Activated CD8-positive, alpha-beta memory T cell treated with anti-CD3 and anti-CD28 coated beads, Interleukin-2, amount 50 U/mL, for 48 hours (primary cell): ENCODE data around the gene SPATS2.

ENCODE experiments used
- DNase-seq: peaks from one replicate; pipeline ENCODE4 v3.0.0-alpha.2; 2020

SPATS2 gene

DNA sequence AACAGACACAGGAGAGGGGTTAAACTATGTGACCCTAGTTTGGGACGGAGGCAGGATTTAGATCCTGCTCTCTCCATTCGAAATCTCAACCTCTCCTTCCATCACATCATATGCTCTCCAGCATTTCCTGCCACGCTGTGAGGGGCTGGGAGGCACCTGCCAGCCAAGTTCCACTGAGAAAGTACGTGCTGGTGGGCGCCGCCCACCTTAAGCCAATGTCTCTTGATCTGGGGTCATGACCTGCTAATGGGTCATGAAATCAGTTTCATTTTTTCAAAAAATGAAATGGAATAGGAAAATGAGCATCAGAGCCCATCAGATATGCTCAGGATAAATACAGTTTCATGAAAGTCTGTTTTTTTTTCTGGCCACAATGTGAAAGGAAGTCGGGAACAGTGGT is 193.4 kb downstream of the SPATS2 start:
- no peak for DNase-seq

DNA sequence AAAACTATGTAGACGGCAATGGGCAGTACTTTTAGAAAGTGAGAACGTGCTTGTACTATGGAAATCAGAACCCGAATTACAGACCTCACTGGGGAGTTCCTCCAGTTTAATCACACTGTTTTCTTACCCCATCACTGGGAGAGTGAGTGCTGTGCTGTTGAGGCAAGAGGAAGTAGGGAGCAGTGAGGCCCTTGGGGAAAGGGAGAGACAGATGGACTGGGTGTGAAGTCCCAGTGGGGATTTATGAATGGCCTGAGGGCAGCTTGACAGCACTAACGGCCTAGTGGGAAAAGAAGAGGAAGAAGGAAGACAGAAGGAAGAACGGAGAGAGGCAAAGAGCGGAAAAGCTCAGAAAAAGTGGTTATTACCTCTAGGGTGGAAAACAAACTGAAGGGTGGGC is 195.0 kb downstream of the SPATS2 start:
- DNase-seq: no peak

DNA sequence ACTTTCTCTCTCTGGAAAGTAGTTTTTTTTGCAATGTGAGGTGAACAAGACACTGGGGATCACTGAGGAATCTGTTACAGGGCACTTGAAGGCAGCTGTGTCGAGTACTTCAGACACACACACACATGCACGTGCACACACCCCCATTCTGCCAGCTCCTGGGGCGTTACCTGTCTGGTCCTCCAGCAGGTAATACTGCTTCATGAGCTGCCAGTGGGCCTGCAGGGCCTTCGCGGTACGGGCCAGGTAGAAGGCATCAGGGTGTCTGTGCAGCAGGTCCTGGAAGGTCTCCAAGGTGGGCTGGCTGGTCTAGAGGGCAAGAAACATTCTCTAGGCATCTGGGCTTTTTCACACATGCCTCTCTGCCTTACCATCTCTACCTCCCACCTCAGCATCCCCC is 195.6 kb downstream of the SPATS2 start:
- DNase-seq: no peak

DNA sequence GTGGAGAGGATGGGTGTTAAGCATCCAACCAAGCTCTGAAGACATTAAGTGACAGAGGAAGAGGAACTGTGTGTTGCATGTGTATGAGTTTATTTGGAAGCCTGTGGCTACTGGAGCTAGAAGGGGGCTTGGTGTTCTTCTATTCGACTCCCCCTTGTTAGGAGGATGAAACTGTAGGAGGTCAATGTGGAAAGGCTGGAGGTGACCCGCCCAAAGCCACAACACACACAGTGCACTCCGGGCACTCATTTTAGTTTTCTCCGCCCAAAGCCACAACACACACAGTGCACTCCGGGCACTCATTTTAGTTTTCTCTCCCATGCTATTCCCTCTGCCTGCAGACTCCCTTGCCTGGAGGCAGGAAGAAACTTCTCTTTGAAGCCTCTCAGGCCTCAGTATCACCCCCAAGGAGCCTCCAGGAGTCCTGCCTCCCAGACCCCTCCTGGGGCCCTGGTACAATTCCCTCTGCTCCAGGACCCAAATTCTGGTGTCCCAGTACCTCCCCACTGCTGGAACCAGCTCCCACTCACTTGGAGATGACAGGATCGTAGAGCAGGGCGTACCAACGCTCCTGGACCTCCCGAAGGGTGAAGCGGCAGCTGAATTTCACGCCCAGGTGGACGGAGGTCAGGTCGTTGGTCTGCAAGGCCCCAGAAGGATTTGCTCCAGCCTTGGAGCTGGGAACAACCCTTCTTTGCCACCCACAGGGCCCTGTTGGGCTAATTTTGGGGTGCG is 196.9 kb downstream of the SPATS2 start:
- no peak for DNase-seq

DNA sequence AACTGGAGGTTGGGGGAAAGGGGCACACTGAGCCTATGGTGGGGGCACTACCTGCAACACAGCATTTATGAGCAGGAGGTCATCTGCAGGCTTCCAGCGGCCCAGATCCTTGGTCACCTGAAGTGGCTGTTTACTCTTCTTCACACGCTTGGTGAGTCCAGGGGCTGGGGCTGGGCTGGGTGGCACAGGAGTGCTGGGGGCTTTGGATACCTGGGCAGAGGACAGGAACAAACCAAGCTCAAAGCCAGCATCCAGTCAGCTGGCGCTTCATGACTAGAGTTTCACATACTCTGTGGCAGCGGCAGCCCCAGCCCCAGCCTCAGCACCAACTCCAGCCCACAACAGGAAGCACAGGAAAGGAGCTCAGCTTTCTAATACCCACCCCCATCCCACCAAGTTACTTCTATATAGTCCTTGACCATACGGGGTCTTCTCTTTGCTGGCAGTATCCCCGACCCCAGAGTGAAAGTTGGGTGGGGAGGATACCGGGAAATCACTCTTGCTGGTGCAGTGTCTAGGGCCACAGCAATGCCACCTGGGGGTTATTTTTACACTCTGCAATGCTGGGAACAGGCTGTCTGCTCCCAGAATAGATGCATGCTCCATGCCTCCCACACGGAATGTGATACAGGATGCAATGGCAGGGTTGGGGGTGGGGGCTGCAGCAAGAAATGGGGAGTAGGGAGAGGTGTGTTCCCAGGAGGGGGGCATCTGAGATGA is 197.6 kb downstream of the SPATS2 start:
- DNase-seq: no peak

DNA sequence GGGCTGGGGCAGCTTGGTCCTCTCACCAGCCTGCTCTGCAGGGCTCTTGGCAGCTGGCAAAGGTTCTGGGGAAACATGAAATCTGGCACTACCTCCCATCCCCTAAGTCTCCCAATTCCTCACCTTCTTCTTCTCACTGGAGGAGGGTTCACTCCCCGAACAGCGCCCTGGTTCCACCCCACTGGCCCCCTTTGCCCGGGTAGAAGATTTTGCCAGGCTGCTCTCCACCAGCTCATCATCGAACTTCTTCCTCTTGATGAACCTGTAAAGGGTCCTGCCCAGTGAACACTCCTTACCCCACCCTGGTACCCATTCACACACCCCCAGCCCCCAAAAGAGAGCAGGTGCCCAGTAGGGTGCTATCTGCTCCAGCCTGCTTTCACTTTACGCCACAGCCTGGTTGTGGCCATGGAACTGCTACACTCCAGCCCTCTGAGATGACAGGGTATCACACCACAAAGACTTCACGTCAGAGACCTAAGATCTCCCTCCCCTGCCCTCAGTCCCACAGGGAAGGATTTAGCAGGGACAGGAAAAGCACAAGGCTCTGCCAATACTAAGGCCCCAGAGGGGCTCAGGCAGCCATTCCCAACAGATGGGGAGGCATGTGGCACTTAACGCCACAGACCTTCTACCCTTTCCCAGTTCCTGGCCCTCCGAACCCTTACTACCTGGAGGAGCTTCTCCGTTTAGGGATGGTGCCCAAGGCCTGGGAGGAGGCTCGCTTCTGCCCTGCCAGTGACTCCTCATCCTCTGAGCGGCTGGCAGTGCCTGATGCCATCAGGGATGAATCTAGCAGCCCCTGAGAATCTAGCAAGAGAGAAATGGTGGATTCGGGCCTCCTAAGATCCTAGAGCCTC is 198.4 kb downstream of the SPATS2 start:
- DNase-seq: no peak

DNA sequence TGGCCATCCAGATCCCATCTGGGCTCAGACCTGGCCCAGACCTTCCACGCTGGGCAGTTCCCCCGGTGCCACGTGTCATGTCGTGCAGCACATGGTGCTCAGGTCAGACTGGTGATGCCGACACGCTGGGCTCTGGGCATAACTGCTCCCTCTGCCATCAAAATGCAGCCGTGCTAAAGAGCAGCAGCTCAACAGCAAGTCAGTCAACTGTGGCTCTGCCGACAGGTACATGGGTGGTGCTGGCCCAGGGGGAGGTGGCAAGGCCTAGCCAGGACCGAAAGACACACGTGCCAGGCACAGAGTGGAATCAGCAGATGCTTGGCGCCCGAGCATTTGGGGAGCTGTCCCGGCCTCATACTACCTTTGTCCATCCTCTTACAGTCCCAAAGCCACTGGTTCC is 199.1 kb downstream of the SPATS2 start:
- no peak for DNase-seq

DNA sequence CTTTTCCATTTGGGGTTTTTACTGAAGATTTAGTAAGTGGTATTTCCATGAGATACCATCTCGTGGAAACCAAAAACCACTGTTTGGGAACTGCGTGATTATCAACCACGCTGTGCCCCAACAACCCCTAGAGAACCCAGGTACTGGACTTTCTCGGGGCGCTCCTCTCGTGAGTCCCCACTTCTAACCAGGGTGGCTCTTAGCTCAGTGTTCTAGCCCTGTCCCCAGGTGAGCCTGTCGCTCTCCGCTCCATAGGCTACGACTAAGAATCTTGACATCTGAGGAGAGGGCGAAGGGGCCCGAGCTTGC is 200.0 kb downstream of the SPATS2 start:
- DNase-seq: no peak

DNA sequence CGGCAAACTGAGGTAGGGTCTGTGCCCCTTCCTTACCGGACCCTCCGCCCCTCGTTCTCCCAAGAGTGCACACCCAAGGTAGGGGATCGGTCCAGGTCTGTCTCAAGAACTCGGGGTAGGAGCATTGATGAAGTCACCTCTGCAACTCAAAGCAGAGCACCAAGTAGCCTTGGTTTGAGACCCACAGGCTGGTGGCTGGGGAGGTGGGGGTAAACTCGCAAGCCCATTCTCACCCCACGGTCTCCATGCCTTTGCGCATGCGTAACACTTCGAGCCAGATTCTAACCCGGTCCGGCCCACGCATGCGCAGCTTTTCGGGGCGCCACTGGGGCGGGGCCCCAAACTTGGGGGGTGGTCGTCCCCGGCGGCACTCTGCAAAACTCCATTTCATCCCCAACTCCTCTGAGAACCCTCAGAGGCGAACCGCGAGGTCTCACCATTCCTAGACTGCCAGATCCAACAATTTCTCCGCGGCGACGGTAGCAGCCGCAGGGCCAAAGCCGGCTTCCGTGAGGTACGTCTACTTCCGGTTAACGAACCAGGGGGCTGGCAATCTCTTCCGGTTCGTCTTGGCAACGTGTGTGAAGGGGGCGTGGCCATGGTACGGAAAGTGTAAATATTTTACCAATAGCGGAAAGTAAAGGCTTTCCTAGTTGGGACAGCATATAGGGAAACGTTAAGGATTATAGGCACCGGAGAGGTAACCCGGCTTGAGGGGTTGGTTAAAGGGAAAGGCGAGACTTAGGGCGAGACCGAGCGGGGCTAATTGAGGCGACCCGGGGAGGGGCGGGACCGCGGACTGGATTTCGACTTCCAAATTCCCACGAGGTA is 200.6 kb downstream of the SPATS2 start, which contains the start of gene MCRS1:
Gene MCRS1 (minus strand): TSS at position 532 of the 831 bp plus-strand sequence. CDS start 1,411 bp downstream, outside the sequence.
- peak; percentile 95 for DNase-seq

DNA sequence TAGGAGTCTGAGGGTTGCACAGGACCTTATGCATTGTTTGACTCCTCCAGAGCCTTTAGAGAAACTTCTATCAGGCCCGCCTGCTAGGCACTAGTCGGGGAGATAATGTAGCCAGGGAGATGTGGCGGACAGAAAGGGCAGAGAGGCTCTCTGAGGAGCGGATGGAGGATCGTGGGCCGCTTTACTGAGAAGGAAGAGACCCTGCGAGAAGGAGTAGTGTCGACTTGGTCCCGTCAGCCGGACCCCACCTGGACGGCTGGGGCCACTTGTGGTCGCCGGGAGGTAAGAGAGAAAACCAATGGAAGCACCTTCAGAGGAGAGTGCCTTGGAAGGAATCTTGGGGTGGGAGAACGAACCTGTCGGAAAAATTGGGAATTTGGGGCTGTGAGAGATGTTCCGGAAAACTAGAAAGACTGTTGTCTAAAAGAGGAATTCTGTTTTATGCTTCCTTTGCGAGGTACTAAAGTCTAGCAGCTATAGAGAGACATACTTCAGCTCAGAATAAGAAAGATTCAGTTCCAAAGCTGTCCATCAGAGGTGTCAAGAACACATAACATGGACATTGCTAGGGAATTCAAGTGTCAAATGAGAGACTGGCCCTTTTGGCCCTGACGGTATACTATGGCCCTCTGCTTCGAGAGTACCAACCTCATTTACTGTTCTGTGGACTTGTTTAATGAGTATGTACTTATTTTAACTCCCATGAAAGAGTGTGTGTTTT is 201.3 kb downstream of the SPATS2 start:
- DNase-seq: no peak
